Activated CD4-positive, alpha-beta T cell treated with anti-CD3 and anti-CD28 coated beads for 36 hours (primary cell): ENCODE measurements around the gene CYP4B1. TPM values are rescaled to one million over a fixed set of nuclear protein-coding genes. Genes with fewer than 3 reads are reported as not detected.
"Not testable (repeated sequence)": the region's sequence is repeated elsewhere in the genome, so short reads cannot be mapped to it uniquely, and the experiment has no call there.

Experiments
- ATAC-seq: fragments of 200-7000 bp; cut with Tn5 transposase; one replicate; pipeline ENCODE4 v1.10.0; 2021; ENCODE audit warnings: mild to moderate bottlenecking, moderate library complexity
- CTCF ChIA-PET: fragments of 350-600 bp; sonication (Branson Sonifier 250); formaldehyde crosslinking; loops from one replicate; lab custom pipeline; 2021; ENCODE audit warnings: antibody characterized with exemption; lab: Charles Lee
- POLR2A ChIA-PET: fragments of 350-600 bp; sonication (Branson Sonifier 250); formaldehyde crosslinking; loops from one replicate; lab custom pipeline; 2021; ENCODE audit warnings: antibody characterized with exemption, inconsistent platforms; lab: Charles Lee
- DNase-seq: peaks from one replicate; pipeline ENCODE4 v3.0.0-alpha.2; 2020
- H3K27ac Mint-ChIP-seq: one replicate; pipeline ENCODE4 v1.8.0; 2021; ENCODE audit warnings: mixed read lengths
- H3K27me3 Mint-ChIP-seq: one replicate; pipeline ENCODE4 v1.8.0; 2021; ENCODE audit warnings: mixed read lengths
- H3K36me3 Mint-ChIP-seq: one replicate; pipeline ENCODE4 v1.8.0; 2021; ENCODE audit warnings: low read depth, mixed read lengths
- H3K4me1 Mint-ChIP-seq: one replicate; pipeline ENCODE4 v1.8.0; 2021; ENCODE audit warnings: mixed read lengths
- H3K4me3 Mint-ChIP-seq: one replicate; pipeline ENCODE4 v1.8.0; 2021; ENCODE audit warnings: mild to moderate bottlenecking, moderate library complexity, mixed read lengths
- H3K9me3 Mint-ChIP-seq: one replicate; pipeline ENCODE4 v1.8.0; 2021; ENCODE audit warnings: low read depth, mixed read lengths
- intact Hi-C, 2 experiments: fragments of 100-400 bp; cut with DNase I in 1 of 2; cut with micrococcal nuclease in 1 of 2; formaldehyde crosslinking; loops; one replicate each; pipeline versions ENCODE4 v1.14.2 to v1.15.1; 2022 to 2024; cut with DNase I, micrococcal nuclease
- total RNA-seq, 2 experiments: library from RNA; stranded (reverse); gene quantifications; one replicate each; pipeline ENCODE4 v1.2.3, GENCODE V29; 2021

The CYP4B1 gene
- not detected for total RNA-seq

DNA sequence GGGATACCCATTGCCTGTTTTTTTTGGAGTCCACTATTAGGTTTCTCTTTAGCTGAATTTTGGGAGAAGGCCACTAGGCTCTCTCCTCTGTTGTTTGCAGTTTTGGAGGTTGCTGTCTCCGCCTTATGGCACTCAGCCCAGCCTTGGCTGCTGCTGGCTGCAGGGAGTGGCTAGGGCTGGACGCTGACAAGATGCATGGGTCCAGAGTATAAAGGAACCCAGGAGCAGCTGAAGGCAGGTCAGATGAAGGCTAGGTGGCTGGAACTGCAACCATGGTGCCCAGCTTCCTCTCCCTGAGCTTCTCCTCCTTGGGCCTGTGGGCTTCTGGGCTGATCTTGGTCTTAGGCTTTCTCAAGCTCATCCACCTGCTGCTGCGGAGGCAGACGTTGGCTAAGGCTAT, at the start of gene CYP4B1:
CYP4B1 (plus strand) TSS at position 237 of the 400 bp plus-strand sequence; CDS start at position 273, 36 bp downstream.
- no peak for ATAC-seq
- Mint-ChIP-seq H3K27ac (no peak within 1 kb of the TSS), H3K36me3 (no peaks in the 10 kb centered on the region), H3K9me3 (no peaks in the 10 kb centered on the region), H3K4me3 (no peak within 1 kb of the TSS), H3K27me3 (peaks cover 20% of the 10 kb centered on the region), H3K4me1 (no peaks in the 10 kb centered on the region)
- ChIA-PET CTCF (interaction anchor here (1.0 kb wide), 1 partner anchor 9 kb away, joined by 3 read pairs; no protein-coding TSS in a partner anchor), POLR2A (no interaction called here)
- no peak for DNase-seq
- intact Hi-C loops, result no loop called here

DNA sequence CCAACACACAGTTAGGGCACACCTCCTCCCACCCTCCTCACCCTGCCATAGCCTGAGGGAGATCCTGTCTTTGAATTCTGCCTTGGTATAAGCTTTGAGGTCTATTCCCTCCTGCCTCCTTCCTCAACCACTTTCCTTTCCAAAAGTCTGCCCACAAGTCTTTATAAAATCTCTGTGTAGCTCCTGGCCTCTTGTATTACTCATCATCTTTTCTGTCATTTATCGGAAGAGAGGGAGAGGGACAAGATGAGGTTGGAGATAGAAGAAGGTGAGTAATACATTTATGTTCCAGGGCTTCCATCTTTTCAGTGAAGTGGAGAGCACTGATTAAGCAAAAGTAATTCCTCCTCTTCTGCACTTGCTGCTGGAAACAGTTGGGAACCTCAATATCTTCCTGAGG, 49.4 kb upstream of the CYP4B1 start:
- no peak overlapping the region for H3K27ac Mint-ChIP-seq
- no peak overlapping the region for H3K4me3 Mint-ChIP-seq
- ChIA-PET CTCF (interaction anchor here (0.8 kb wide), 1 partner anchor 36 kb away, joined by 3 read pairs; no protein-coding TSS in a partner anchor), POLR2A (no interaction called here)
- ATAC-seq, result no peak
- peaks cover 33% of the 10 kb centered on the region for H3K27me3 Mint-ChIP-seq
- intact Hi-C loops, result no loop called here
- no peaks in the 10 kb centered on the region for H3K4me1 Mint-ChIP-seq
- H3K9me3 Mint-ChIP-seq, result no peaks in the 10 kb centered on the region
- H3K36me3 Mint-ChIP-seq, result no peaks in the 10 kb centered on the region
- DNase-seq, result no peak

DNA sequence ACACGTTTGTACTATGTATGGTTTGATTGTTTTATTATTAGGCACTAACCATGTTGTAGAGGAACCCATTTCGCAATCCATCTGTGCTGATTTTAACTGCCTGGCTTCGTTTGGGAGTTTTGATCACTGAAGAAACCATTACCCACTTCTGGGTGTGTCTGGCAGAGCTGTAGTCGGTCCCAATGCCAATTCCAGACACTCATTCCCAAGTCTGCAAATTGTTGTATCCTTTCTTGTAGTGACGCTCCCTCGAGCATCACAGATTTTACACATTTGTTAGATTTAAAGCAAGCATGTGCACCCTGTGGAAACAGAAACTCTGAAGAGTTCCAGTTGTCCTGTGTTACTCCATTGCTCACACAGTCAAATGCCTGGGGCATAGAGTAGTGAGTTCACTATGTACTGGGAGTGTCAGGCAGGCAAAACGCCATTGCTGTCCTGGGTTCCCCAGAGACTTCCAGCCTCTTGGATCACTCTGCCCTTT, 48.9 kb upstream of the CYP4B1 start:
- no peak for ATAC-seq
- no peaks in the 10 kb centered on the region for H3K36me3 Mint-ChIP-seq
- H3K27ac Mint-ChIP-seq, result no peak overlapping the region
- CTCF ChIA-PET, result no interaction called here
- POLR2A ChIA-PET, result no interaction called here
- DNase-seq, result no peak
- no peaks in the 10 kb centered on the region for H3K4me1 Mint-ChIP-seq
- intact Hi-C loops, result no loop called here
- H3K27me3 Mint-ChIP-seq, result peaks cover 38% of the 10 kb centered on the region
- H3K4me3 Mint-ChIP-seq, result no peak overlapping the region
- no peaks in the 10 kb centered on the region for H3K9me3 Mint-ChIP-seq

DNA sequence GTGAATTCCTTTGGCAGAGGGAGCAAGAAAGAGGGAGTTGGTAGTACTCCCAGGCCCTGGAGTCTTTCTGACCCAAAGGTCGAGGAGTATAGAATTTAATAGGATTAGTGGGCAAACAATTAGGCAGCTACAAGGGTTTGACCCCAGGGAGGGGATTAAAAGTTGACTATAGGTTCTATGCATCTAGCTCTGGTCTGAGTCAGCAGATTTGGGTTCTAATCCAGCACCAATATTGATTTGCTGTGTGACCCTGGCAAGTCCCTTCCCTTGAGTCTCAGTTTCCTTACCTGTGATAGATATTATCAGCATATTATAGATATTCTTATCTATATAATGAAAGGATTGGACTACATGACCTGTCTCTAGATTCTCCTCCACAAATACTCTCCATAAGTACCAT, 44.9 kb upstream of the CYP4B1 start:
- no peak for ATAC-seq
- CTCF ChIA-PET, result no interaction called here
- Mint-ChIP-seq H3K36me3 (no peaks in the 10 kb centered on the region), H3K9me3 (no peaks in the 10 kb centered on the region), H3K4me3 (no peak overlapping the region), H3K27me3 (peaks cover 36% of the 10 kb centered on the region), H3K4me1 (no peaks in the 10 kb centered on the region), H3K27ac (no peak overlapping the region)
- POLR2A ChIA-PET, result no interaction called here
- intact Hi-C loops, result no loop called here
- DNase-seq, result no peak

DNA sequence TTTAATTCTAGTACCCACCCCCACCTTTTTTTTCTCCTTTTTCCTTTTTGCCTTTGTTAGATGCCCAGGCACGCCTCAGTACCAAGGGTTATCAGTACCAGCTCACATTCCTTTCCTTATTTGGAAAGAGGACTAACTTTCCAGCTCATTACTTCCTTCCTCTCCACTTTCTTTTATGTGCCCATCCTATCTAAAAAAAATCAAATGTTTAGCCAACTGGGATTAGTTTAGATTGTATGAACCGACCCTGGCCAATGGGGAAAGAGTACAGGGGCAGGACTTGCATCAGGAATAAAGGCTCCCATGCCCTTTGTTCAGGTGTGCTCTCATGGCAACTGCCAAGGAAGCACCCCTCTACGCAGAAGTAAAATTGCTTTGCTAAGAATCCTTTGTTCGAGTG, 44.1 kb upstream of the CYP4B1 start:
- POLR2A ChIA-PET, CTCF ChIA-PET, H3K27ac Mint-ChIP-seq, DNase-seq, intact Hi-C loops, ATAC-seq, H3K4me3 Mint-ChIP-seq, H3K4me1 Mint-ChIP-seq, H3K36me3 Mint-ChIP-seq, H3K9me3 Mint-ChIP-seq: not testable (repeated sequence)
- peaks cover 37% of the 10 kb centered on the region for H3K27me3 Mint-ChIP-seq

DNA sequence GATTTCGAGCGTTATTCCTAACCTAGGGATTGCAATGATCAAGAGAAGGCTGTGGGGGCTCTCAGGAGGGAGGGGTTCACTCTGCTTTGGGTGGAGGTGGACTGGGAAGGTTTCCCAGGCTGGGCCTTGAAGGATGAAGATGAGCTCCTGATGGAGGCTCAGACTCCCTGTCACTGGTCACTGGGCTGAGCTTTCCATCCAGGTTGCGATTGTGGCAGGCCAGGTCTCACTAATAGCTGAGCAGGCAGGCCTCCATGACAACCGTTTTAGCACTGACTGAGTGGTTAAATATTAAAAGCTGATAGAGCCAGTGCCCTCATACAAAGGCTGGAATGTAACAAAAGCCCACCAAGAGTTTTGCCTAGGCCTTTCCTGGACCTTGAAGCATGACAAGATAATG, 43.7 kb upstream of the CYP4B1 start:
- no peaks in the 10 kb centered on the region for H3K36me3 Mint-ChIP-seq
- no peaks in the 10 kb centered on the region for H3K9me3 Mint-ChIP-seq
- no peak for ATAC-seq
- POLR2A ChIA-PET, result no interaction called here
- intact Hi-C loops, result no loop called here
- H3K4me3 Mint-ChIP-seq, result no peak overlapping the region
- no peaks in the 10 kb centered on the region for H3K4me1 Mint-ChIP-seq
- DNase-seq, result no peak
- CTCF ChIA-PET, result no interaction called here
- H3K27ac Mint-ChIP-seq, result no peak overlapping the region
- peaks cover 34% of the 10 kb centered on the region for H3K27me3 Mint-ChIP-seq

DNA sequence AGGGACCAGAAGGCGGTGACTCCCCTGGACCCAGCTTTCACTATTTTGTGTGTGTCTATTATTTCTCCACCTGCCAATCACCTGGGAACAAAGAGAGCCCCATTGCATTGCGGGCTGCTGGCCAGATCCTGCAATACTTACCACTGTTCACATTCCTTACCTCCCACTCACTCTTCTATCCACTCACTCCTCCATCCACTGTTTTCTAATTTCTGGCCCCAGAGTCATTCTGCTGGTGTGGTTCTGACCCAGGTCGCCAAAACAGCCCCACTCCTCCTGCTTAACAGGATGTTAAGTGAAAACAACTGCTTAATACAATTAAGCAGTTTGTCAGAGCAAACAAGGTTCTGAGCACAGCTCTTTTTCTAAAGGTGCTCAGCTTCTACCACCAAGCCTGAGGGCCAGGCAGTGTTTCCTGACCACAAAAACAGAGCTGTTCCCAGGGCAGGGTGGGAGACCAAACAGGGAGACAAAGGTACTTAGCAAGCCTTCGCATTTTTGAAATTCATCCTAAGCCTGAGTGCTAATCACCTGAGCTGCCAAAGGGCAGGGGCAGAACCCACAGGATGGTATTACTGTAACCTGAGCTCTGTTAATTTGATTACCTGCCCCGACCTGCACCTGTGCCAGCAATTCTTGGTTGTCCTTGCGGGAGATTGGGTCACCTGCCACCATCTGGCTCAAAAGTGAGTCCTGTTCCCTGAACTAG, 41.4 kb upstream of the CYP4B1 start:
- Mint-ChIP-seq H3K9me3 (no peaks in the 10 kb centered on the region), H3K4me3 (no peak overlapping the region), H3K36me3 (no peaks in the 10 kb centered on the region), H3K4me1 (no peaks in the 10 kb centered on the region), H3K27me3 (peaks cover 42% of the 10 kb centered on the region), H3K27ac (no peak overlapping the region)
- ATAC-seq (no peak), DNase-seq (no peak)
- intact Hi-C loops, result no loop called here
- ChIA-PET CTCF (interaction anchor here (0.6 kb wide), 1 partner anchor 328 kb away, joined by 3 read pairs; no protein-coding TSS in a partner anchor), POLR2A (no interaction called here)

DNA sequence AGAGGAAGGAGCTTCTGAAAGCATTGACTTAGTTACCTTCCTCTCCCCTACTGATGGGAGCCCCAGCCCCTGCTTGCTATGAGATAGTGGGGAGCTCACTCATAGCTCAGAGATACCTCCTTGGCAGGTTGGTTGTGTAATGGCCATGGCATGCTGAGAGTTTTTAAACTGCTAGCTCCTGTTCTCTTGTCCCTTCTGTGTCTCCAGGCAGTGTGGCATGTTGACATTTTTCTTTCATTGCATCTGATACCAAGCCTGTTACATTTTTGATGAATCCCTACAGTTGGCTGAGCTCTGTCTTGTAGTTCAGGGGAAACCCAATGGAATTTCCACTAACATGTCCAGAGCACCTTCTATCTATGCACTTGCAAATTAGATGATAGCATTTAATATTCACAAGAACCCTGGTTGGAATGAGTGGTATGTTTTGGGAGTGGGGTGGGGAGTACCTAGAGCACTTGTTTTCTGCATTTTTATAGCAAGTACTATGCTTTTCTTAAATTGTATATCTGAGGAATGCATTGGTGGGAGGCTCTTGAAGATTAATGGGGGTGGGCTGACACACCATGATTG, 40.8 kb upstream of the CYP4B1 start:
- ChIA-PET POLR2A (no interaction called here), CTCF (interaction anchor here (0.6 kb wide), 1 partner anchor 329 kb away, joined by 3 read pairs; no protein-coding TSS in a partner anchor)
- Mint-ChIP-seq H3K9me3 (no peaks in the 10 kb centered on the region), H3K4me1 (no peaks in the 10 kb centered on the region), H3K27ac (no peak overlapping the region), H3K27me3 (peaks cover 39% of the 10 kb centered on the region), H3K4me3 (no peak overlapping the region), H3K36me3 (no peaks in the 10 kb centered on the region)
- intact Hi-C loops, result no loop called here
- no peak for DNase-seq
- ATAC-seq, result no peak

DNA sequence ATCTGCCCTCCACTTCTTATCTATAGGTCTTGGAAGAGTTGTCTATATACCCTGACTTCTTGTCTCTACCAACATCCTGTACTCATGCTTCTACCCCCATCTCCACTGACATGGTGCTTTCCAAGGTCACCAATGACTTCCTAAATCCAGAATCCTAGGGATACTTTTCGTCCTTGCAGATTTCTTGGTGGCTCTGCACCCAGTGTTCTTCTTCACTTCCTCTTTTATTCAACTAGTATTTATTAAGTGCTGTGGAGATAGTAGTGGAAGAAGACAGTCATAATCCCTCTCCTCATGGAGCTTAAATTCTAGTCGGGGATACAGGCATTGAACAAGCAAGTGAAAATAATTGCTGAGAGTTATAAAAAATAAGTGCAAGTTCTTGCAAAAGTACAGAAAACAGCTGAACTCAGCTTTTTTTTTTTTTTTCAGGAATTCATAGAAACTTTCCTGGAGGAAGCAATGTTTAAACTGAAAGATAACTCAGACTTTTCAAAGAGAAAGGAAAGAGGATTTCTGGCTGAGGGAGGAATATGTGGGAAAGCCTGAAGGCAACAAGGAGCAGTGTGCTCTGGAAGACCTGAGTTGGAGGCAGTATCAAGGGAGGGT, 38.2 kb upstream of the CYP4B1 start:
- Mint-ChIP-seq H3K36me3 (no peaks in the 10 kb centered on the region), H3K4me3 (no peak overlapping the region), H3K27ac (no peak overlapping the region), H3K9me3 (no peaks in the 10 kb centered on the region), H3K27me3 (peaks cover 30% of the 10 kb centered on the region), H3K4me1 (no peaks in the 10 kb centered on the region)
- CTCF ChIA-PET, result interaction anchor here (0.6 to 0.7 kb wide), 2 partner anchors 56 to 163 kb away, joined by 3 read pairs; no protein-coding TSS in a partner anchor
- ATAC-seq, result no peak
- no peak for DNase-seq
- POLR2A ChIA-PET, result no interaction called here
- intact Hi-C loops, result no loop called here

DNA sequence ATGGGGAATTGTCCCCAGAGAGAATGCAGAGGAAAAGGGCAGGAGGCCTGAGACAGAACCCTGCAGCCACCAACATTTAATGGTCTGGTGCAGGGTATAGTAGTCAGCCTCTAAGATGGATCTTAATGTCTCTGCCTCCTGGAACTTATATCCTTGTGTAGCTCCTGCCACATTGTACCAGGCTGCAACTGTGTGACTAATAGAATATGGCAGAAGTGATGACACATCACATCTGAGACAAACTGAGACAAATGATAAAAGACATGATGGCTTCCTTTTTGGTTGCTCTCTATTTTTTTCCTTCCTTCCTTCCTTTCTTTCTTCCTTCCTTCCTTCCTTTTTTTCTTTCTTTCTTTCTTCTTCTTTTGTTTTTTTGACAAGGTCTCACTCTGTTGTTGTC, 37.1 kb upstream of the CYP4B1 start:
- Mint-ChIP-seq H3K36me3 (no peaks in the 10 kb centered on the region), H3K27me3 (peaks cover 25% of the 10 kb centered on the region), H3K9me3 (no peaks in the 10 kb centered on the region), H3K4me1 (no peaks in the 10 kb centered on the region), H3K27ac (no peak overlapping the region), H3K4me3 (no peak overlapping the region)
- ChIA-PET POLR2A (no interaction called here), CTCF (no interaction called here)
- DNase-seq (no peak), ATAC-seq (no peak)
- intact Hi-C loops, result no loop called here

DNA sequence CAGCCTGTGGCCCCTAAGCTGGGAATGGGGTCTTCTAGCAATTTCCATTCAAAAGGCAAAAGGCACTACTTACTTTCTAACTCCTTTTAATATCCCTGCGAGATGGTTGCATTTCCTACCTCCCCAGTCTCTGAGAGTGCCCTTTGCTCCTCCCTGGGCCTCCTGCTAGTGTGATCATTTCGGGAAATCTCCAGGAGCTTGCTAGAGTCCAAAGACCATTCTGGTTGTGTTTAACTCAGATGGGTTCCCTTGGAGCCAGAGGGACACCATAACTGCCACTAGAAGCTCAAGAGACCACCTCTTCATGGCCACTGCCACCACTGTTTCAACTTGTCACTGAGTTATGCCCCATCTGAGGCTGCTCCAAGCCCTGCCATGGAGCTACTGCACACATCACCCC, 34.4 kb upstream of the CYP4B1 start:
- ATAC-seq (no peak), DNase-seq (no peak)
- H3K4me1 Mint-ChIP-seq, result no peaks in the 10 kb centered on the region
- POLR2A ChIA-PET, result no interaction called here
- peaks cover 29% of the 10 kb centered on the region for H3K27me3 Mint-ChIP-seq
- intact Hi-C loops, result no loop called here
- CTCF ChIA-PET, result no interaction called here
- H3K36me3 Mint-ChIP-seq, result peaks cover 2% of the 10 kb centered on the region
- peaks cover 7% of the 10 kb centered on the region for H3K9me3 Mint-ChIP-seq
- no peak overlapping the region for H3K4me3 Mint-ChIP-seq
- no peak overlapping the region for H3K27ac Mint-ChIP-seq
